Activated CD4-positive, alpha-beta T cell treated with anti-CD3 and anti-CD28 coated beads, Interleukin-2, amount 10 ng/mL, durations not matched to agents 24 days and 14 days (primary cell): ENCODE data around the gene ODAD3. TPM values are rescaled to one million over a fixed set of nuclear protein-coding genes. Genes with fewer than 3 reads are reported as not detected.

ENCODE experiments used
- DNase-seq: peaks from one replicate; pipeline ENCODE4 v3.0.0; 2022
- H3K27ac Mint-ChIP-seq: one replicate; pipeline ENCODE4 v1.8.0; 2022; ENCODE audit warnings: mild to moderate bottlenecking, mixed read lengths
- H3K27me3 Mint-ChIP-seq: one replicate; pipeline ENCODE4 v1.8.0; 2022; ENCODE audit warnings: mixed read lengths
- H3K36me3 Mint-ChIP-seq: one replicate; pipeline ENCODE4 v1.8.0; 2022; ENCODE audit warnings: low read depth, mild to moderate bottlenecking, mixed read lengths
- H3K4me1 Mint-ChIP-seq: one replicate; pipeline ENCODE4 v1.8.0; 2021; ENCODE audit warnings: mixed read lengths
- H3K4me3 Mint-ChIP-seq: one replicate; pipeline ENCODE4 v1.8.0; 2022; ENCODE audit warnings: mild to moderate bottlenecking, moderate library complexity, mixed read lengths
- H3K9me3 Mint-ChIP-seq: one replicate; pipeline ENCODE4 v1.8.0; 2021; ENCODE audit warnings: mixed read lengths
- intact Hi-C: fragments of 100-400 bp; cut with micrococcal nuclease; formaldehyde crosslinking; loops from one replicate; pipeline ENCODE4 v1.15.1; 2023
- total RNA-seq: library from RNA; stranded (reverse); gene quantifications from 2 replicates; pipeline ENCODE4 v1.2.3, GENCODE V29; 2022

The ODAD3 gene
- total RNA-seq, 1 donor from 2014 or later = 0.12 TPM

DNA sequence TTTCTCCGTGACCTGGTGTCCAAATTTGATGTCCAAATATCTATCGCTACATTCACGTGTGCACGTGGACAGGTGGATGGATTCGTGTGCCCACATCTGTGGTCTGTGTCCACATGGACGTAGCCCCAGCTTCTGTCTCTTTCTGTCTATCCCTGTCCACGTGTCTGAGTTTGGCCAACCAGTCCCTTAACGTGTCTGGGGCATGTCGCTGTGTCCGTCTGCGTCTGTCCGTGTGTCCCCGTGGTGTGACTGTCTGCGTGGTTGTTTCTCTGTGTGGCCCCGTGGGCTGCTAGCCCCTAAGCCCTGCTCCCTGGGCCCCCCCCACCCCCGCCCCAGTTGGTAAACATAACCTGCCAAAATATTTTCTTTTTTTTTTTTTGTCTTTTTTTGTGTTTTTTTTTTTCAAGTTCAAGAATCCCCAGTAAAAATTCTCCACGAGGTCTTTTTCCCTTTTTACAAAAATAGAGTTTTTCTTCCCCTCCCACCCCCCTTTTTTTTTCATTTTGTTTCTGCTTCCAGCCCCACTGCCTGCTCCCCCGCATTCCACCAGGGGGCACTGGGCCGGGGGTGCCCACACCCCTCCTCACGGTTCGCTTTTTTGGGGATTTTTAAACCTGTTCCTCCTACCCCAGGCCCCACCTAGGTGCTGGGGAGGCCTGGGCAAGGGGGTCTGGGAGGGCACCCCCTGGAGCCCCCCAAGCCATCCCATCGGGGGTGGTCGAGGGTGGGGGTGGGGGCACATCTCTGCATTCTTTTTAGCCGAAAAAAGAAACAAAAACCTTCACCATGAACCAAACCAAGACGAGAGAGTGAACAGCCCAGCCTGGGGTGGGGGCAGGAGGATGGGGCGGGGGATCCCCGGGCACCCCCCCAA, 18.8 kb upstream of the ODAD3 start:
- Mint-ChIP-seq H3K36me3 (peaks cover 11% of the 10 kb centered on the region), H3K9me3 (no peaks in the 10 kb centered on the region), H3K27me3 (no peaks in the 10 kb centered on the region), H3K4me1 (peaks cover 2% of the 10 kb centered on the region), H3K4me3 (no peak overlapping the region), H3K27ac (no peak overlapping the region)
- intact Hi-C loops = no loop called here
- peak; percentile 70 for DNase-seq

DNA sequence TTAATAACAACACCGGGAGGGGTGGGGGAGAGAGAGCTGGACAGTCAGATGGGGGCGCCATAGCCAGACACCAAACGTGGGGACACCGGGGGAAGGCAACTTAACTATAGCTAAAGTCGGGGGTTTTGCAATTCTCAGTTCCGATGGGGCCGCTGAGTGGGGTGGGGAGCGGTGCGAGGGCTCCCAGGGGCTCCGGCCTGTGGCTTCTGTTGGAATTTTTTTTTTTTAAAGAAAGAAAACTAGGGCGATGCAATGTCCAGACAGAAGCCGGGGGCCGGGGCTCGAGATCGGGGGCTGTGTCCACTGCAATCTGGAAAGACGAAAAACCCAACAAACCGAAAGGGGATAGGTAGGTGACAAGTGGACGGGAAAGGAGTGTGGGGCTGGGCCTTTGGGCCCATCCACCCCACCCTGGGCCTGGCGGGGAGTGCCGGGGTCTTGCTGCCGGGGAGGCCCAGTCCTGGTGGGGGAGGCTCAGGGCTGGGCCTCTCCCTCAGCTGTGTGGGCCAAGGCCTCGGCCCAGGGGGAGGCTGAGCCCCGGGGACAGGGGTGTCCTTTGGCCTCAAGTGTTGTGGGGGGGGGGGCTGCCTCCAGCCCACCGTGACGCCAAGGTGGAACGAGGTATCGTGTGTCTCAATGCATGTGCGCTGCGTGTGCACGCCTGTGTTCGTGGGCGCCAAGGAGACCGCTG, 17.8 kb upstream of the ODAD3 start:
- no peaks in the 10 kb centered on the region for H3K27me3 Mint-ChIP-seq
- H3K36me3 Mint-ChIP-seq = peaks cover 13% of the 10 kb centered on the region
- no peaks in the 10 kb centered on the region for H3K9me3 Mint-ChIP-seq
- no peak overlapping the region for H3K4me3 Mint-ChIP-seq
- no peak for DNase-seq
- no peak overlapping the region for H3K27ac Mint-ChIP-seq
- intact Hi-C loops = no loop called here
- H3K4me1 Mint-ChIP-seq = peaks cover 2% of the 10 kb centered on the region

DNA sequence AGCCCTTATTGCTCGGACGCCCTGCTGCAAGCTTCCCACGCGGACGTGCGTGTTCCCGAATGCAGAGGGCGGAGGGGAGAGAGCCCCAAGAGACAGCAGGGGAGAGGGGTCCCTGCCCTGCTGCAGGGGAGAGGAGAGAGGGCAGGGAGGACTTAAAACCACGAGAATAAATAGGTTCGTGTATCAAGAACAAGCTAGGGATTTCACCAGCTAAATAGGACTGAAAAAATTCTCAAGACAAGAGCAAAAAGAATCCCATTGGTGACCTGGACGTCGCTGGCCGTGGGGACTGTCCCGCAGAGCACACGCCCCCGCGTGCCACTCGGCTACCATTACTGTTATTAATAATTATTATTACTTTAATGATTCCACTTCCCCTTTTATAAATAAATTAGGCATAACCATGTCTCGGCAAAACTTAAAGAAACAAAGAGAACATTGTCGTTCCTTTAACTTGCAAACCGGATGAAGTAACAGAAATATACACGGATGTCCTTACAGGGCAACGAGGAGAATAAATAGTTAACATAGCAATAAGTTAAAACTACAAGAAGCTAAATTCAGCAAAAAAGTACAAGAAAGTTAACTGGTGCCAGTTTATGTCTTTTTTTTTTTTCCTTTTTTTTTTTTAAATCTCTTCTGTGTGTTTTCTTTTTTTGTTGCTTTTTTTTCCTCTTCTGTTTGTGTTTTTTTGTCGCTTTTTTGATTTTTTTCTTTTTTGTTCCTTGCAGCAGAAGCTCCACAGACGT, 17.1 kb upstream of the ODAD3 start:
- intact Hi-C loops = no loop called here
- Mint-ChIP-seq H3K4me3 (no peak overlapping the region), H3K9me3 (no peaks in the 10 kb centered on the region), H3K4me1 (peaks cover 2% of the 10 kb centered on the region), H3K27me3 (no peaks in the 10 kb centered on the region), H3K36me3 (peaks cover 13% of the 10 kb centered on the region), H3K27ac (no peak overlapping the region)
- no peak for DNase-seq

- Mint-ChIP-seq H3K4me1 (peaks cover 2% of the 10 kb centered on the region), H3K27ac (no peak overlapping the region), H3K27me3 (no peaks in the 10 kb centered on the region), H3K9me3 (no peaks in the 10 kb centered on the region), H3K4me3 (no peak overlapping the region), H3K36me3 (peaks cover 15% of the 10 kb centered on the region)
- intact Hi-C loops = no loop called here
- no peak for DNase-seq
These were observed 16.5 kb upstream of the ODAD3 start for GRCh38 chr19:11451327-11451870.

DNA sequence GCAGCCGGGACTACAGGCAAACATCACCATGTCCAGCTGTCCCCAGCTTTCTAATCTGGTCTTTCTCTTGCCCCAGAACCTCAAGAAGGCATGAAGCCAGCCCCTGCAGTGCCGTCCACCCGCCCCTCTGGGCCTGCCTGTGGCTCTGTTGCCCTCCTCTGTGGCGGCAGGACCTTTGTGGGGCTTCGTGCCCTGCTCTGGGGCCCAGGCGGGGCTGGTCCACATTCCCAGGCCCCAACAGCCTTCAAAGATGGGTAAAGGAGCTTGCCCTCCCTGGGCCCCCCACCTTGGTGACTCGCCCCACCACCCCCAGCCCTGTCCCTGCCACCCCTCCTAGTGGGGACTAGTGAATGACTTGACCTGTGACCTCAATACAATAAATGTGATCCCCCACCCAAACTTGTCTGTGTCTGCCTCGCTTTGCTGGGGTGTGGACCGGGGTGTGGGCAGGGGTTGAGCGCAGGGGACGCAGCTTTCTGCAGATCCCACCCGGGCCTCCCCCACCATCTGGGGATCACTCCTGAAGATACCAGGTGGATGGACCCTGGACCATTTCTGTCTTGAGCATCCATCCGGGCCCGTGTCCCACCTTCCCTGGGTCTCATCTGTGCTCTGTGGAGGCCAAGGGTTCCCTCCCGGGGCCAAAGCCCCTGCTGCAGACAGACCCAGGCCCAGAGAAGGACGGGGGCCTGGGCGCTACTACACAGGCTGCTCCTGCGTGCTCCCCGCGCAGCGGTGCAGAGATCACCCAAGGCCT, 15.8 kb upstream of the ODAD3 start:
- H3K36me3 Mint-ChIP-seq = peaks cover 15% of the 10 kb centered on the region

GRCh38 chr19:11448923-11449554, 14.1 kb upstream of the ODAD3 start:
- intact Hi-C loops = no loop called here
- Mint-ChIP-seq H3K36me3 (peaks cover 24% of the 10 kb centered on the region), H3K4me1 (peaks cover 2% of the 10 kb centered on the region), H3K9me3 (no peaks in the 10 kb centered on the region), H3K27ac (no peak overlapping the region), H3K27me3 (no peaks in the 10 kb centered on the region), H3K4me3 (no peak overlapping the region)
- DNase-seq = no peak

More for the DNA sequence above, 15.8 kb upstream of the ODAD3 start:
- Mint-ChIP-seq H3K27me3 (no peaks in the 10 kb centered on the region), H3K27ac (no peak overlapping the region), H3K4me1 (peaks cover 2% of the 10 kb centered on the region), H3K9me3 (no peaks in the 10 kb centered on the region), H3K4me3 (no peak overlapping the region)
- DNase-seq = no peak
- intact Hi-C loops = no loop called here

GRCh38 chr19:11448410-11448809, 13.5 kb upstream of the ODAD3 start:
- H3K36me3 Mint-ChIP-seq = peaks cover 25% of the 10 kb centered on the region
- H3K4me3 Mint-ChIP-seq = no peak overlapping the region
- H3K27ac Mint-ChIP-seq = no peak overlapping the region
- intact Hi-C loops = no loop called here
- no peaks in the 10 kb centered on the region for H3K27me3 Mint-ChIP-seq
- peaks cover 1% of the 10 kb centered on the region for H3K4me1 Mint-ChIP-seq
- DNase-seq = no peak
- H3K9me3 Mint-ChIP-seq = no peaks in the 10 kb centered on the region

- H3K9me3 Mint-ChIP-seq = no peaks in the 10 kb centered on the region
- intact Hi-C loops = no loop called here
- no peak overlapping the region for H3K27ac Mint-ChIP-seq
- peaks cover 27% of the 10 kb centered on the region for H3K36me3 Mint-ChIP-seq
- no peaks in the 10 kb centered on the region for H3K27me3 Mint-ChIP-seq
- H3K4me3 Mint-ChIP-seq = no peak overlapping the region
- no peak for DNase-seq
- H3K4me1 Mint-ChIP-seq = no peaks in the 10 kb centered on the region
These were observed 12.7 kb upstream of the ODAD3 start for GRCh38 chr19:11447347-11448262.

DNA sequence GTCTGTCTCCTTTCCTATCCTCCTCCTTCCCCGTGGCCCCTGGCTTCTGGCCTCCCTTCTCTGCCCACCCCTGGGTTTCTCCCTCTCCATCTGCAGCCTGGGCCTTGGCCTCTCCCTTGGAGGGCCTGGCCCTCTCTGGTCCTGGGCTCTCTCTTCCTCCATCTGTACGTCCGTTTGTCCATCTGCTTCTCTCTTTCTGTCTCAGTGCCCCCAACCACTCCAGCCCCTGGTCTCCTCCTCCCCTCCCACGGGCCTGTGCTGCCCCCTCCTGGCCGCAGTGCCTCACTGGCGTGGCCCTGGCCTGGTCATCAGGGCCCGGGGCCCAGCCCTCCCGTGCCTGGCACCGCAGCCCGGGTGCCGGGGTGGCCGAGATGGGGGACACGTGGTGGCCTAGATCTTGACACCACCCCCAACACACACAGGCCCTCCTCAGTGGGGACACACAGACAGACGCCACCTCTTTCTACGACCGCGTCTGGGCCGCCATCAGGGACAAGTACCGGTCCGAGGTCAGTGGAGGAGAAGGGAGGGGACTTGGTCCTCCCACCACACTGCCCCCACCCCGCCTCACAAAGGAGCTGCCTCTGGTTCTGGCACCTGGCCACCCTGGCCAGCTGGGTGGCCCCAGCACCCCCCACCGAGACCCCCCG, 11.9 kb upstream of the ODAD3 start:
- no peak overlapping the region for H3K27ac Mint-ChIP-seq

DNA sequence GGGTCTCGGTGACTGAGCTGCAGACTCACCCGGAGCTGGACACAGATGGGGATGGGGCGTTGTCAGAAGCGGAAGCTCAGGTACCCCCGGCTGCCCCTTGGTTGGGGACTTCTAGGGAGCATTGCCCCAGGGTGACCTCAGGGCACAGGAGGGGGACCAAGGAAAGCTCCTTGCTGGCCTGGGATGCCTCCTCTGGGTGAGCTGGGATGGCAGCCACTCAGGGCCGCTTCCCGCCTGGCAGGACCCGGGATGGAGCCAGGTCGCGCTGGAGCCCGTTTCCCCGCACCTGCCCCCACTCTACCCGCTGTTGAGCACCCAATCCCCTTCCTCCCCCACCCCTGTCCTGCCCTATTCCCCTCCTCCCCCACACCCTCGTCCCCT, 11.3 kb upstream of the ODAD3 start:
- Mint-ChIP-seq H3K27ac (no peak overlapping the region), H3K4me3 (no peak overlapping the region), H3K27me3 (no peaks in the 10 kb centered on the region), H3K4me1 (peaks cover 4% of the 10 kb centered on the region), H3K36me3 (peaks cover 34% of the 10 kb centered on the region), H3K9me3 (no peaks in the 10 kb centered on the region)
- DNase-seq = no peak
- intact Hi-C loops = no loop called here

More for the DNA sequence above, 11.9 kb upstream of the ODAD3 start:
- Mint-ChIP-seq H3K9me3 (no peaks in the 10 kb centered on the region), H3K27me3 (no peaks in the 10 kb centered on the region), H3K36me3 (peaks cover 33% of the 10 kb centered on the region), H3K4me3 (no peak overlapping the region), H3K4me1 (peaks cover 3% of the 10 kb centered on the region)
- peak; percentile 82 for DNase-seq
- intact Hi-C loops = no loop called here

DNA sequence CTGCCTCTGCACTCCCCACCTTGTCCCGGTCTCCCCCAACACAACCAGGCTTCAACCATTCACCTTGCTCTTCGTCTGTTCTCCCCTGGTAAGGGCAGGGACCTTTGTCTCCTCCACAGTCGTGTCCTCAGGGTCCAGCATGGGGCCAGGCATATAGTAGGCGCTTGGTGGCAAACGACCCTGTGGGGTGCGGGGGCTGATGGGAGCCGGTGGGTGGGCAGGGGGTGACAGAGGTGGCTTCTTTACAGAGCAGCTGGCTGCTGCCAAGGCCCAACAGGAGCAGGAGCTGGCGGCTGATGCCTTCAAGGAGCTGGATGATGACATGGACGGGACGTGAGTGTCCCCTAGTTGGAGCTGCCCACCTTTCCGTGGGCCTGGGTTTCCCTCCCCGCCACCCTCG, 10.2 kb upstream of the ODAD3 start:
- Mint-ChIP-seq H3K27me3 (no peaks in the 10 kb centered on the region), H3K36me3 (peaks cover 43% of the 10 kb centered on the region), H3K27ac (no peak overlapping the region), H3K4me3 (no peak overlapping the region), H3K4me1 (peaks cover 10% of the 10 kb centered on the region), H3K9me3 (no peaks in the 10 kb centered on the region)
- no peak for DNase-seq
- intact Hi-C loops = no loop called here

GRCh38 chr19:11444059-11444458, 9.1 kb upstream of the ODAD3 start:
- H3K4me3 Mint-ChIP-seq = no peak overlapping the region
- peaks cover 39% of the 10 kb centered on the region for H3K36me3 Mint-ChIP-seq
- intact Hi-C loops = no loop called here
- no peak for DNase-seq
- peaks cover 10% of the 10 kb centered on the region for H3K4me1 Mint-ChIP-seq
- H3K9me3 Mint-ChIP-seq = no peaks in the 10 kb centered on the region
- no peak overlapping the region for H3K27ac Mint-ChIP-seq
- no peaks in the 10 kb centered on the region for H3K27me3 Mint-ChIP-seq
